H1 (cell line): ENCODE measurements around the gene GPR25. TPM values are rescaled to one million over a fixed set of nuclear protein-coding genes. Genes with fewer than 3 reads are reported as not detected.

Source experiments
- CTCF ChIA-PET: fragments of 300-600 bp; sonication (Branson Sonifier 250); formaldehyde crosslinking; loops from one replicate; lab custom pipeline; 2021; ENCODE audit not compliant: partially characterized antibody; lab: Charles Lee
- POLR2A ChIA-PET: fragments of 300-600 bp; sonication (Branson Sonifier 250); formaldehyde crosslinking; loops from one replicate; lab custom pipeline; 2021; ENCODE audit warnings: inconsistent platforms; ENCODE audit not compliant: partially characterized antibody; lab: Charles Lee
- DNase-seq, 2 experiments: peaks; one replicate each; pipeline versions ENCODE4 v3.0.0 to v3.0.0-alpha.2; 2010 to 2022; ENCODE audit warnings: low spot score in 2 of 2, low read depth in 1 of 2, mixed read lengths in 1 of 2
- FAIRE-seq: peaks from 2 replicates; lab custom pipeline; 2011; peaks lifted over from hg19 to GRCh38; lab: Jason Lieb, UNC
- H2AFZ ChIP-seq: 2 replicates; pipeline ENCODE4 v1.8.1; 2012; ENCODE audit warnings: low read length, inconsistent platforms
- H2AK5ac ChIP-seq: 2 replicates; pipeline ENCODE4 v1.6.1; 2013; ENCODE audit warnings: low read depth, low read length
- H2BK120ac ChIP-seq: replicated peaks from 2 replicates; pipeline ENCODE3; 2013; ENCODE audit warnings: low read depth, low read length, inconsistent platforms
- H2BK12ac ChIP-seq: 2 replicates; pipeline ENCODE4 v1.6.1; 2013; ENCODE audit warnings: low read depth, low read length
- H2BK15ac ChIP-seq: 2 replicates; pipeline ENCODE4 v1.6.1; 2013; ENCODE audit warnings: low read length
- H2BK20ac ChIP-seq: 2 replicates; pipeline ENCODE4 v1.6.1; 2013; ENCODE audit warnings: low read length
- H2BK5ac ChIP-seq: 2 replicates; pipeline ENCODE4 v1.6.1; 2013; ENCODE audit warnings: low read depth, low read length
- H3K14ac ChIP-seq: 2 replicates; pipeline ENCODE4 v1.6.1; 2013; ENCODE audit warnings: inconsistent platforms; ENCODE audit not compliant: insufficient read length
- H3K18ac ChIP-seq: 2 replicates; pipeline ENCODE4 v1.6.1; 2013; ENCODE audit warnings: low read length; ENCODE audit errors: extremely low read depth
- H3K23ac ChIP-seq: 2 replicates; pipeline ENCODE4 v1.6.1; 2013; ENCODE audit warnings: inconsistent platforms; ENCODE audit not compliant: insufficient read length
- H3K23me2 ChIP-seq: 2 replicates; pipeline ENCODE4 v1.6.1; 2013; ENCODE audit warnings: low read depth, low read length
- H3K27ac ChIP-seq: 2 replicates; pipeline ENCODE4 v1.6.1; 2011; ENCODE audit warnings: low read depth, low read length, inconsistent platforms
- H3K27me3 ChIP-seq, 4 experiments: replicated peaks in 1 of 4; 1 replicate in 1 of 4; 2 replicates in 3 of 4; pipeline versions ENCODE4 v1.6.1 to v1.8.1; 2011 to 2013; ENCODE audit warnings: low read length in 3 of 4, mild to moderate bottlenecking in 3 of 4, inconsistent platforms in 2 of 4, mixed read lengths in 2 of 4, moderate library complexity in 1 of 4; ENCODE audit not compliant: control insufficient read depth in 3 of 4, insufficient read depth in 3 of 4; ENCODE audit errors: extremely low read depth in 1 of 4
- H3K36me3 ChIP-seq, 4 experiments: 2 replicates each; pipeline versions ENCODE4 v1.6.1 to v1.8.1; 2011 to 2013; ENCODE audit warnings: mild to moderate bottlenecking in 4 of 4, low read length in 3 of 4, moderate library complexity in 2 of 4, control low read depth in 1 of 4, inconsistent platforms in 1 of 4; ENCODE audit not compliant: insufficient read depth in 4 of 4, control insufficient read depth in 2 of 4
- H3K4ac ChIP-seq: replicated peaks from 2 replicates; pipeline ENCODE3; 2013; ENCODE audit warnings: low read length, low read depth, mixed read lengths, inconsistent platforms; ENCODE audit not compliant: insufficient read length
- H3K4me1 ChIP-seq, 4 experiments: replicated peaks in 1 of 4; 1 replicate in 1 of 4; 2 replicates in 3 of 4; pipeline versions ENCODE4 v1.6.1 to v1.8.1; 2011 to 2013; ENCODE audit warnings: low read length in 3 of 4, inconsistent platforms in 2 of 4, mixed read lengths in 1 of 4; ENCODE audit not compliant: insufficient read depth in 4 of 4, control insufficient read depth in 3 of 4
- H3K4me2 ChIP-seq, 2 experiments: 2 replicates each; pipeline versions ENCODE4 v1.6.1 to v1.8.1; 2011 to 2013; ENCODE audit warnings: low read depth in 2 of 2, low read length in 2 of 2, control low read depth in 1 of 2, inconsistent platforms in 1 of 2, mild to moderate bottlenecking in 1 of 2; ENCODE audit not compliant: insufficient read depth in 1 of 2
- H3K4me3 ChIP-seq, 4 experiments: fragments of 200-600, 300-600 bp in 1 of 4; sonication (generic), shearing (Covaris generic), sonication (Bioruptor Twin) in 1 of 4; 2 replicates each; pipeline versions ENCODE4 v1.5.1 to v1.8.1; 2011 to 2016; ENCODE audit warnings: low read length in 4 of 4, low read depth in 3 of 4, control low read depth in 2 of 4, inconsistent platforms in 2 of 4, mild to moderate bottlenecking in 2 of 4, mixed read lengths in 1 of 4, moderate library complexity in 1 of 4; ENCODE audit not compliant: insufficient read depth in 2 of 4; ENCODE audit errors: extremely low read depth in 1 of 4
- H3K56ac ChIP-seq: replicated peaks from 2 replicates; pipeline ENCODE3; 2013; ENCODE audit warnings: low read depth, mild to moderate bottlenecking, mixed read lengths, low read length, inconsistent platforms; ENCODE audit not compliant: insufficient read length
- H3K79me1 ChIP-seq: 2 replicates; pipeline ENCODE4 v1.6.1; 2013; ENCODE audit warnings: low read depth, low read length, control low read depth
- H3K79me2 ChIP-seq, 2 experiments: 2 replicates each; pipeline versions ENCODE4 v1.6.1 to v1.8.1; 2012 to 2013; ENCODE audit warnings: low read length in 2 of 2, mild to moderate bottlenecking in 2 of 2, inconsistent platforms in 1 of 2; ENCODE audit not compliant: insufficient read depth in 2 of 2, control insufficient read depth in 1 of 2
- H3K9ac ChIP-seq, 4 experiments: replicated peaks in 1 of 4; 1 replicate in 1 of 4; 2 replicates in 3 of 4; pipeline versions ENCODE4 v1.6.1 to v1.8.1; 2011 to 2013; ENCODE audit warnings: low read depth in 3 of 4, low read length in 3 of 4, control low read depth in 2 of 4, mild to moderate bottlenecking in 2 of 4, moderate library complexity in 2 of 4, inconsistent platforms in 1 of 4; ENCODE audit errors: extremely low read depth in 1 of 4
- H3K9me3 ChIP-seq, 2 experiments: 2 replicates each; pipeline versions ENCODE4 v1.6.1 to v1.8.1; 2012 to 2013; ENCODE audit warnings: mild to moderate bottlenecking in 2 of 2, moderate library complexity in 2 of 2, control low read depth in 1 of 2, inconsistent platforms in 1 of 2, low read depth in 1 of 2, low read length in 1 of 2, mixed read lengths in 1 of 2; ENCODE audit not compliant: insufficient read depth in 2 of 2
- H4K20me1 ChIP-seq, 2 experiments: replicated peaks in 1 of 2; 2 replicates each; pipeline versions ENCODE3 to v1.8.1; 2011 to 2013; ENCODE audit warnings: inconsistent platforms in 2 of 2, low read length in 2 of 2, mild to moderate bottlenecking in 1 of 2; ENCODE audit not compliant: insufficient read depth in 2 of 2, control insufficient read depth in 1 of 2
- H4K5ac ChIP-seq: 2 replicates; pipeline ENCODE4 v1.6.1; 2013; ENCODE audit warnings: low read length, low read depth, mixed read lengths, inconsistent platforms; ENCODE audit not compliant: insufficient read length
- H4K8ac ChIP-seq: 2 replicates; pipeline ENCODE4 v1.8.0; 2013; ENCODE audit warnings: mild to moderate bottlenecking, moderate library complexity, low read length, inconsistent platforms; ENCODE audit not compliant: insufficient read depth; ENCODE audit errors: extremely low read depth
- H4K91ac ChIP-seq: replicated peaks from 2 replicates; pipeline ENCODE3; 2013; ENCODE audit warnings: low read length, mixed read lengths, inconsistent platforms; ENCODE audit not compliant: insufficient read length
- EZH2 ChIP-seq: fragments of 200-600 bp; sonication (generic); IDR thresholded peaks from 2 replicates; pipeline ENCODE4 v1.7.1; 2012; ENCODE audit warnings: low read depth, mild to moderate bottlenecking, moderate library complexity, low read length, inconsistent platforms; ENCODE audit not compliant: severe bottlenecking
- JUN ChIP-seq: IDR thresholded peaks from 2 replicates; pipeline ENCODE4 v1.6.1; 2011; ENCODE audit warnings: low read depth, mild to moderate bottlenecking, improper control_type of control experiment, low read length
- MAFK ChIP-seq: IDR thresholded peaks from 2 replicates; pipeline ENCODE4 v1.6.1; 2012; ENCODE audit warnings: low read depth, mild to moderate bottlenecking, improper control_type of control experiment, low read length
- NANOG ChIP-seq: IDR thresholded peaks from 2 replicates; pipeline ENCODE4 v1.6.1; 2011; ENCODE audit warnings: low read length, low read depth, mild to moderate bottlenecking, inconsistent platforms; ENCODE audit not compliant: insufficient read depth, poor library complexity, severe bottlenecking
- NRF1 ChIP-seq: IDR thresholded peaks from 2 replicates; pipeline ENCODE4 v1.6.1; 2011; ENCODE audit warnings: mild to moderate bottlenecking, low read depth, low read length, improper control_type of control experiment
- RBBP5 ChIP-seq: IDR thresholded peaks from 2 replicates; pipeline ENCODE4 v1.7.1; 2012; ENCODE audit warnings: low read depth, mild to moderate bottlenecking, inconsistent platforms, low read length, moderate library complexity, borderline replicate concordance
- RFX5 ChIP-seq: IDR thresholded peaks from 2 replicates; pipeline ENCODE4 v1.6.1; 2011; ENCODE audit warnings: low read depth, low read length, improper control_type of control experiment, borderline replicate concordance
- WGBS, 2 experiments: shearing (Covaris generic) in 1 of 2; methylation state at CpG; one replicate each; pipeline versions ENCODE4 v1.1.6 to v1.1.7; 2013 to 2015; ENCODE audit warnings: low lambda C conversion rate in 2 of 2, mixed read lengths in 2 of 2, inconsistent platforms in 1 of 2, low coverage in 1 of 2, missing lambda C conversion rate in 1 of 2; ENCODE audit not compliant: insufficient replicate concordance in 2 of 2, insufficient coverage in 1 of 2, insufficient read length in 1 of 2; ENCODE audit errors: extremely low coverage in 1 of 2, missing lambda C conversion rate in 1 of 2; 5-methylcytosine and 5-hydroxymethylcytosine counted together
- polyA plus RNA-seq, 7 experiments: library from polyadenylated mRNA; depleted of rRNA in 3 of 7; stranded (reverse) in 5 of 7; unstranded in 2 of 7; fragments of >200 nt in 5 of 7; fragments of 200-250 nt in 2 of 7; gene quantifications; 1 replicate in 5 of 7; 2 replicates in 1 of 7; 4 replicates in 1 of 7; pipeline versions ENCODE4 v1.2.1 to v1.2.3, GENCODE V29; 2011 to 2013; ENCODE audit warnings: missing spikeins in 2 of 7, mixed read lengths in 2 of 7
- total RNA-seq: library from RNA; stranded (reverse); fragmentation: NEBNext Ultra II Directional; extraction: Animal tissue kit (Norgen Biotek cat#: 25700); gene quantifications from 2 replicates; pipeline ENCODE4 v1.2.1, GENCODE V29; 2021

Gene GPR25
- total and polyA plus RNA-seq, 2 of the 8 experiments (the other 6 are each of a cell fraction or from before 2014, with no cell fraction given) = not detected

DNA sequence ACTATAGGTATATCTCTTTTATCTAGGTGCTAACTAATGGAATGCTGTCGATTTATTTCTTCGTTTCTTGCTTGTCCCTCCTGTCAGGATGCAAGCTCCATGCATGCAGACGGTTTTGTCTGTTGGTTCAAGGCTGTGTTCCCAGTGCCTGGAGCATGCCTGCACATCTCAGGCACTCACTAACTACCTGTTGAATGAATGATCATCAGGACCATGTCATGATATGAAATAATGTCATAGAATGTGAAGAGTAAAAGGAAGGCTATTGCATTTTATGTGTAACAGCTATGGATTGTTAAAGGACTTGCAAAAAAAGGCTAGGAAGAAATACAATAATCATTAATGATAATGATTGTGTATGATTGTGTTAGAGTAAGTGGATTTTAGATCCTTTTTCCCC, 4.2 kb downstream of the GPR25 start:
- Histone ChIP-seq H2AFZ (no peak overlapping the region), H2BK5ac (no peak overlapping the region), H3K9me3 (no peaks in the 10 kb centered on the region), H3K79me1 (no peaks in the 10 kb centered on the region), H3K9ac (no peak overlapping the region), H3K27me3 (no peaks in the 10 kb centered on the region), H2BK120ac (no peak overlapping the region), H3K79me2 (no peaks in the 10 kb centered on the region), H3K4me3 (no peak overlapping the region), H2AK5ac (no peak overlapping the region), H3K4ac (no peak overlapping the region), H3K36me3 (no peaks in the 10 kb centered on the region), H4K5ac (no peak overlapping the region), H3K14ac (no peak overlapping the region), H2BK15ac (no peak overlapping the region), H3K23me2 (no peaks in the 10 kb centered on the region), H4K91ac (no peak overlapping the region), H2BK12ac (no peak overlapping the region; the same call in 1 of the 2 replicates), H3K56ac (no peak overlapping the region), H4K20me1 (no peaks in the 10 kb centered on the region), H3K4me2 (no peak overlapping the region), H4K8ac (no peak overlapping the region), H3K23ac (no peak overlapping the region), H3K18ac (no peak overlapping the region), H3K27ac (no peak overlapping the region), H2BK20ac (no peak overlapping the region), H3K4me1 (peaks cover 0 to 8% (median 4%) of the 10 kb centered on the region in 4 experiments; a peak in 4 of 7 replicates)
- POLR2A ChIA-PET = interaction anchor here (0.7 to 7.9 kb wide), 3 partner anchors 10 to 20 kb away, joined by 3 to 68 read pairs (median 4); no protein-coding TSS in a partner anchor
- TF ChIP-seq NANOG = no peak
- no peak for TF ChIP-seq MAFK
- no peak for TF ChIP-seq NRF1
- no peak for TF ChIP-seq JUN
- no peak for TF ChIP-seq RFX5
- TF ChIP-seq RBBP5 = no peak
- no peak for TF ChIP-seq EZH2
- CTCF ChIA-PET = interaction anchor here (1.2 to 6.3 kb wide), 5 partner anchors 10 to 40 kb away, joined by 4 to 47 read pairs (median 4); partner anchors contain the start of gene INAVA
- WGBS, 2 experiments = 86% methylated on average over 3 of the region's 3 CpGs; no CpG with 5 or more reads in 1 of the 2 experiments
- DNase-seq = no peak
- no peak for FAIRE-seq
